DOHH2 (cell line): Measurements from ENCODE around the gene C12orf75.

Experiments used
- H3F3A ChIP-seq: fragments of 200-600 bp; sonication (generic), shearing (Covaris generic); 2 replicates; pipeline ENCODE4 v1.6.0; 2016; ENCODE audit warnings: antibody characterized with exemption, mild to moderate bottlenecking; ENCODE audit not compliant: control insufficient read depth, insufficient read depth
- H3K27ac ChIP-seq: fragments of 200-600 bp; sonication (generic); 2 replicates; pipeline ENCODE4 v1.5.1; 2014; ENCODE audit warnings: low read depth, mild to moderate bottlenecking, low read length, moderate library complexity
- H3K27me3 ChIP-seq: fragments of 200-600 bp; sonication (generic); 2 replicates; pipeline ENCODE4 v1.6.1; 2014; ENCODE audit warnings: mild to moderate bottlenecking, low read length, mixed read lengths; ENCODE audit not compliant: control insufficient read depth
- H3K36me3 ChIP-seq: fragments of 200-600 bp; sonication (generic); 2 replicates; pipeline ENCODE4 v1.6.1; 2014; ENCODE audit warnings: mild to moderate bottlenecking, low read length, moderate library complexity, mixed read lengths; ENCODE audit not compliant: control insufficient read depth
- H3K4me1 ChIP-seq: fragments of 200-600 bp; sonication (generic); 2 replicates; pipeline ENCODE4 v1.6.1; 2014; ENCODE audit warnings: mild to moderate bottlenecking, low read length, mixed read lengths; ENCODE audit not compliant: control insufficient read depth
- H3K4me2 ChIP-seq: fragments of 200-600 bp; sonication (generic); 2 replicates; pipeline ENCODE4 v1.6.0; 2014; ENCODE audit warnings: mild to moderate bottlenecking, low read length, moderate library complexity
- H3K4me3 ChIP-seq: fragments of 200-600 bp; sonication (generic); 2 replicates; pipeline ENCODE4 v1.5.1; 2014; ENCODE audit warnings: mild to moderate bottlenecking, low read length, mixed read lengths
- H3K79me2 ChIP-seq: fragments of 200-600 bp; sonication (generic); 2 replicates; pipeline ENCODE4 v1.6.1; 2014; ENCODE audit warnings: mild to moderate bottlenecking, low read length, mixed read lengths; ENCODE audit not compliant: control insufficient read depth
- H3K9me2 ChIP-seq: fragments of 200-600 bp; sonication (generic); replicated peaks from 2 replicates; pipeline ENCODE4 v1.6.1; 2014; ENCODE audit warnings: mild to moderate bottlenecking, low read length, mixed read lengths; ENCODE audit not compliant: control insufficient read depth
- H3K9me3 ChIP-seq: fragments of 200-600 bp; sonication (generic); 2 replicates; pipeline ENCODE4 v1.6.1; 2014; ENCODE audit warnings: antibody characterized with exemption, low read length, mixed read lengths; ENCODE audit not compliant: control insufficient read depth, insufficient read depth
- H4K20me1 ChIP-seq: fragments of 200-600 bp; sonication (generic); 2 replicates; pipeline ENCODE4 v1.6.0; 2014; ENCODE audit warnings: low read depth, mild to moderate bottlenecking, antibody characterized with exemption, low read length, moderate library complexity; ENCODE audit not compliant: control insufficient read depth, insufficient read depth
- EZH2phosphoT487 ChIP-seq: fragments of 200-600 bp; sonication (generic); IDR thresholded peaks from 2 replicates; pipeline ENCODE4 v1.6.1; 2017; ENCODE audit warnings: borderline replicate concordance, mild to moderate bottlenecking, antibody characterized with exemption, low read length, moderate library complexity, mixed read lengths
- TF ChIP-seq, protein P1 (sequence below): fragments of 200-600 bp; sonication (generic); IDR thresholded peaks from one replicate; pipeline ENCODE4 v1.5.1; 2014; ENCODE audit warnings: antibody characterized with exemption, mild to moderate bottlenecking, low read depth, low read length; ENCODE audit not compliant: poor library complexity, severe bottlenecking

The C12orf75 gene

DNA sequence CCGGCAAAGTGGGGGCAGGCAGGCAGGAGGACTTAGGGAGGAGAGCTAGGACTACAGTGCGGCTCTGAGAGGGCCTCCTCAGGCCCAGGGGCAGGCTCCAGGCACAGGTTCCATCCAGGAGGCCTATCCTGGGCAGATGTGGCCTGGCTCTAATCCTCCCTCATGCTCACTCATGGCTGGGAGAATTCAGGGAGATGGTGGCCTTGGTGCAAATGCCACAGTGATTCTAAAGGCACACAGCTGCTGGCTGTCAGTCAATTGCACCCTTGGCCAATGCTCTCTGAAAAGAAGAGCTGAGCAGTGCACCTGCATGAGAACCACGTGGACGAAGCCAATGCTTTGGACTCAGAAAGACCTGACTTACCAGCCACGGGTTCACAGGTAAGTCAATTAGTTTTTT lies 89.6 kb downstream of the C12orf75 start:
- no peak overlapping the region for H3K4me3 ChIP-seq
- H3K4me1 ChIP-seq = no peaks in the 10 kb centered on the region
- no peaks in the 10 kb centered on the region for H3K27me3 ChIP-seq
- no peaks in the 10 kb centered on the region for H3K9me2 ChIP-seq
- TF ChIP-seq, protein P1, sequence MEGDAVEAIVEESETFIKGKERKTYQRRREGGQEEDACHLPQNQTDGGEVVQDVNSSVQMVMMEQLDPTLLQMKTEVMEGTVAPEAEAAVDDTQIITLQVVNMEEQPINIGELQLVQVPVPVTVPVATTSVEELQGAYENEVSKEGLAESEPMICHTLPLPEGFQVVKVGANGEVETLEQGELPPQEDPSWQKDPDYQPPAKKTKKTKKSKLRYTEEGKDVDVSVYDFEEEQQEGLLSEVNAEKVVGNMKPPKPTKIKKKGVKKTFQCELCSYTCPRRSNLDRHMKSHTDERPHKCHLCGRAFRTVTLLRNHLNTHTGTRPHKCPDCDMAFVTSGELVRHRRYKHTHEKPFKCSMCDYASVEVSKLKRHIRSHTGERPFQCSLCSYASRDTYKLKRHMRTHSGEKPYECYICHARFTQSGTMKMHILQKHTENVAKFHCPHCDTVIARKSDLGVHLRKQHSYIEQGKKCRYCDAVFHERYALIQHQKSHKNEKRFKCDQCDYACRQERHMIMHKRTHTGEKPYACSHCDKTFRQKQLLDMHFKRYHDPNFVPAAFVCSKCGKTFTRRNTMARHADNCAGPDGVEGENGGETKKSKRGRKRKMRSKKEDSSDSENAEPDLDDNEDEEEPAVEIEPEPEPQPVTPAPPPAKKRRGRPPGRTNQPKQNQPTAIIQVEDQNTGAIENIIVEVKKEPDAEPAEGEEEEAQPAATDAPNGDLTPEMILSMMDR = no peak
- no peaks in the 10 kb centered on the region for H3K79me2 ChIP-seq
- no peak overlapping the region for H3K4me2 ChIP-seq
- H4K20me1 ChIP-seq = no peaks in the 10 kb centered on the region
- H3F3A ChIP-seq = no peaks in the 10 kb centered on the region
- no peak overlapping the region for H3K27ac ChIP-seq
- H3K36me3 ChIP-seq = no peaks in the 10 kb centered on the region
- no peaks in the 10 kb centered on the region for H3K9me3 ChIP-seq

DNA sequence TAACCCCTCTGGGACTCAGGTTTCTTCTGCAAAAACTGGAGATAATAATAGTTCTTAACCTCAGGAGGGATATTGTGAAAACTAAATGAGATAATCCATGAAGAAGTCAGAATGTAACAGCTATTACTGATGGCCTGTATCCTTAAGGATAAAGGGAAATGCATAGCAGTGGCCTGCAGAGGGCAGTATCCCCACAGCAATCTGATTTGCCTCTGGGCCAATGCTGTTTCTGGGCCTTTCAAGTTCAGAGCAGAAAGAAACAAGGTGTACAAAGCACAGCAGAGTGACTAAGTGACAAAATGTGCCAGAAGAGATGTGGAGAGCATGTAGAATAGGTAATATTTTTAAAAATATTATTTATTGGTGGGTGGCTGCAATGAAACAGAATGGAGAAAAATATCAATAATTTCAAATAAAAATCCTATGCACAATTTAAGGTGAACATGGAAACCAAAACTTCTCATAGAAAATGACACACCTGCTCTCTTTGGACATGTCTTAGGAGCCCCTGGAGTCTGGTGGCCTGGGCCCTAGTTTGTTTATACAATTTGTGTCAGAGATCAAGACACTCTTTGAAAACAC lies 90.3 kb downstream of the C12orf75 start:
- no peaks in the 10 kb centered on the region for H3K79me2 ChIP-seq
- no peaks in the 10 kb centered on the region for H3K27me3 ChIP-seq
- H3K4me2 ChIP-seq = no peak overlapping the region
- no peaks in the 10 kb centered on the region for H3K4me1 ChIP-seq
- TF ChIP-seq EZH2phosphoT487 = no peak
- TF ChIP-seq, protein P1 = peak; percentile 88
- H3K36me3 ChIP-seq = no peaks in the 10 kb centered on the region
- no peaks in the 10 kb centered on the region for H4K20me1 ChIP-seq
- H3K4me3 ChIP-seq = no peak overlapping the region
- H3F3A ChIP-seq = no peaks in the 10 kb centered on the region
- H3K27ac ChIP-seq = no peak overlapping the region
- H3K9me3 ChIP-seq = no peaks in the 10 kb centered on the region
- H3K9me2 ChIP-seq = no peaks in the 10 kb centered on the region
